Astrocyte (in vitro differentiated cells and primary cell): ENCODE results near the gene APBB1IP. TPM values are rescaled to one million over a fixed set of nuclear protein-coding genes. Genes with fewer than 3 reads are reported as not detected.
"Not testable (repeated sequence)": the region's sequence is repeated elsewhere in the genome, so short reads cannot be mapped to it uniquely, and the experiment has no call there.

Experiments used
- DNase-seq: peaks from one replicate; pipeline ENCODE4 v3.0.0-alpha.2; 2010; ENCODE audit warnings: low read depth
- FAIRE-seq: peaks from 2 replicates; lab custom pipeline; 2011; peaks lifted over from hg19 to GRCh38; lab: Jason Lieb, UNC
- H2AFZ ChIP-seq: 2 replicates; pipeline ENCODE4 v1.6.0; 2012; ENCODE audit warnings: low read depth, low read length, inconsistent platforms
- H3K27ac ChIP-seq: 2 replicates; pipeline ENCODE4 v1.5.1; 2011; ENCODE audit warnings: low read depth, low read length, inconsistent platforms
- H3K27me3 ChIP-seq: 2 replicates; pipeline ENCODE4 v1.6.0; 2011; ENCODE audit warnings: low read length, inconsistent platforms; ENCODE audit not compliant: insufficient read depth
- H3K36me3 ChIP-seq: 2 replicates; pipeline ENCODE4 v1.5.1; 2011; ENCODE audit warnings: low read length, inconsistent platforms; ENCODE audit not compliant: insufficient read depth
- H3K4me1 ChIP-seq: 2 replicates; pipeline ENCODE4 v1.5.1; 2011; ENCODE audit warnings: low read length, inconsistent platforms; ENCODE audit not compliant: insufficient read depth
- H3K4me2 ChIP-seq: 2 replicates; pipeline ENCODE4 v1.6.0; 2012; ENCODE audit warnings: low read length, inconsistent platforms
- H3K4me3 ChIP-seq: 2 replicates; pipeline ENCODE4 v1.5.1; 2011; ENCODE audit warnings: low read depth, mild to moderate bottlenecking, low read length, inconsistent platforms; ENCODE audit not compliant: insufficient read depth
- H3K79me2 ChIP-seq: 2 replicates; pipeline ENCODE4 v1.6.0; 2012; ENCODE audit warnings: mild to moderate bottlenecking, low read length, inconsistent platforms; ENCODE audit not compliant: insufficient read depth
- H3K9ac ChIP-seq: 2 replicates; pipeline ENCODE4 v1.6.0; 2012; ENCODE audit warnings: mild to moderate bottlenecking, low read length, inconsistent platforms
- H3K9me3 ChIP-seq: 2 replicates; pipeline ENCODE4 v1.5.1; 2012; ENCODE audit warnings: low read depth, mild to moderate bottlenecking, low read length, inconsistent platforms; ENCODE audit not compliant: insufficient read depth
- H4K20me1 ChIP-seq: 2 replicates; pipeline ENCODE4 v1.6.0; 2012; ENCODE audit warnings: low read length, inconsistent platforms; ENCODE audit not compliant: insufficient read depth
- H3K27ac Mint-ChIP-seq: one replicate; pipeline ENCODE4 v1.8.0; 2021; ENCODE audit warnings: mild to moderate bottlenecking, mixed read lengths; ENCODE audit not compliant: unreplicated experiment
- H3K27me3 Mint-ChIP-seq: one replicate; pipeline ENCODE4 v1.8.0; 2021; ENCODE audit warnings: low read depth, mixed read lengths; ENCODE audit not compliant: unreplicated experiment
- H3K36me3 Mint-ChIP-seq: one replicate; pipeline ENCODE4 v1.8.0; 2021; ENCODE audit warnings: low read depth, mixed read lengths; ENCODE audit not compliant: unreplicated experiment
- H3K4me1 Mint-ChIP-seq: one replicate; pipeline ENCODE4 v1.8.0; 2021; ENCODE audit warnings: low read depth, mixed read lengths; ENCODE audit not compliant: unreplicated experiment
- H3K4me3 Mint-ChIP-seq: one replicate; pipeline ENCODE4 v1.8.0; 2021; ENCODE audit warnings: mild to moderate bottlenecking, moderate library complexity, mixed read lengths; ENCODE audit not compliant: unreplicated experiment
- H3K9me3 Mint-ChIP-seq: one replicate; pipeline ENCODE4 v1.8.0; 2021; ENCODE audit warnings: mild to moderate bottlenecking, mixed read lengths; ENCODE audit not compliant: unreplicated experiment
- EZH2 ChIP-seq: IDR thresholded peaks from 2 replicates; pipeline ENCODE4 v1.6.1; 2012; ENCODE audit warnings: mild to moderate bottlenecking, low read length, inconsistent platforms; ENCODE audit not compliant: insufficient read depth
- total RNA-seq: library from RNA; stranded (reverse); gene quantifications from 2 replicates; pipeline ENCODE4 v1.2.1, GENCODE V29; 2021
- TF ChIP-seq, protein P1 (sequence below): IDR thresholded peaks from 2 replicates; pipeline ENCODE4 v1.5.1; 2011; ENCODE audit warnings: low read depth, mild to moderate bottlenecking, inconsistent platforms, low read length, moderate library complexity; ENCODE audit not compliant: insufficient read depth

Gene APBB1IP
- total RNA-seq, 1 donor from 2014 or later: 0.23 TPM

DNA sequence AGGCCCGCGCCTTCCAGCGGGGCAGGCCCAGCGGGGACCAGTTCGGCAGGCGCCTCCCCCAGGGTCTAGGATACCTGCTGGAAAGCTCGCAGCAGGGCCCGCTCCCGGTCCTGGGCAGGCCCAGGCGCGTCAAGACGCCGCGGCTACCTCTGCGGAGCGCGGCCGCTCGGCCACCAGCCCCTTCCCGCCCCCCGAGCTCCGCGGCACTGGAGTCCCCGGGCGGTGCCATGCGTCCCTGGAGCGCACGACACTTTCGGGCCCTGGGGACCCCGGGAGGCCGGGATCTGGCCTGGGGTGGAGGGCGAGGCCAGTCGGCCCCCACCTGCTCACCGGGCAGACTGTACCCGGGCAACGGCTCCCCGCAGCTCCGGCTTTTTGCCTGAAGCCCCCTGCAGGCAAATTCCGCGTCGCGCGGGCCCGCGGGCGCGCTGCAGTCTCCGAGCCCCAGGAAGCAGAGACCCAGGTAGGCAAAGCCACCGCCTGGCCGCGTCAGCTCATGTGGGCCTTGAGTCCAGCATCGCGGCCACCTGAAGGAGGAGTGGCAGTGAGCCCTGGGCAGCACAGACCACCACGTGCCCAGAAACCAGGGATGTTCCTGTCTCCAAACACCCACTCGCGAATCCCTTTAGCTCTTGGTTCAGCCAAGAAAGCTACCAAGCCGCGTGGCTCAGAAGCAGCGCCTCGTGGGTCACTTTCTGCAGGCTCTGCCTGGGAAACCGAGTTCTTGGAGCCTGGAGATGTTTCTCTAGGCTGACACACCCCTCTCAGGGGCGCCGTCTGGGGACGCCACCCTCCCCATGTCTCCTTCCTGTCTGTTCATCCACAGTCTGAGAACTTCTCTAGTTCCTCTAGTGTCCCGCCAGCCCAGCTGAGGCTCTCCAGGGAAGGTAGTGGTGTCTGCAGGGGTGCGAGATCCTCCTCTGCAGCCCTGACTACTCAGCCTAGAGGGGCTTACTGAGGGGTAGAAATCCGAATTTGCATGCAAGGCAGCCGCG lies 46.1 kb upstream of the APBB1IP start:
- no peak overlapping the region for H3K27ac Mint-ChIP-seq
- no peak for FAIRE-seq

DNA sequence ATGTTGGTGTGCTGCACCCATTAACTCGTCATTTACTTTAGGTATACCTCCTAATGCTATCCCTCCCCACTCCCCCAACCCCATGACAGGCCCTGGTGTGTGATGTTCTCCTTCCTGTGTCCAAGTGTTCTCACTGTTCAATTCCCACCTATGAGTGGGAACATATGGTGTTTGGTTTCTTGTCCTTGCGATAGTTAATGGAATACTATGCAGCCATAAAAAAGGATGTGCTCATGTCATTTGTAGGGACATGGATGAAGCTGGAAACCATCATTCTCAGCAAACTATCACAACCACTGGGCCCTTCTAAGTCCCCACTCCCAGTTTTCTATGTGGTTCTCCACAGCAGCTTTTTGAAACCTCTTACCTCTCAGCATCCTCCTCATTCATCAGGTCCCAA lies 39.8 kb upstream of the APBB1IP start:
- H3K36me3 ChIP-seq, H3K27ac Mint-ChIP-seq, H3K79me2 ChIP-seq, FAIRE-seq, H3K4me1 Mint-ChIP-seq, H3K9me3 ChIP-seq, H3K36me3 Mint-ChIP-seq, DNase-seq, H3K27me3 ChIP-seq, H3K4me2 ChIP-seq, H3K4me1 ChIP-seq, H3K9me3 Mint-ChIP-seq, H4K20me1 ChIP-seq, H2AFZ ChIP-seq, H3K9ac ChIP-seq, H3K4me3 ChIP-seq, H3K27ac ChIP-seq, H3K4me3 Mint-ChIP-seq: not testable (repeated sequence)
- peaks cover 11% of the 10 kb centered on the region for H3K27me3 Mint-ChIP-seq

More for the DNA sequence above, 46.1 kb upstream of the APBB1IP start:
- Mint-ChIP-seq H3K4me1 (no peaks in the 10 kb centered on the region), H3K36me3 (no peaks in the 10 kb centered on the region), H3K9me3 (peaks cover 3% of the 10 kb centered on the region), H3K27me3 (peaks cover 18% of the 10 kb centered on the region), H3K4me3 (no peak overlapping the region)
- H2AFZ ChIP-seq: no peak overlapping the region
- no peaks in the 10 kb centered on the region for H3K79me2 ChIP-seq
- no peak for DNase-seq
- no peak overlapping the region for H3K27ac ChIP-seq
- H3K4me2 ChIP-seq: peak overlapping the region; percentile 26
- no peak overlapping the region for H3K9ac ChIP-seq
- TF ChIP-seq EZH2: no peak
- TF ChIP-seq, protein P1, sequence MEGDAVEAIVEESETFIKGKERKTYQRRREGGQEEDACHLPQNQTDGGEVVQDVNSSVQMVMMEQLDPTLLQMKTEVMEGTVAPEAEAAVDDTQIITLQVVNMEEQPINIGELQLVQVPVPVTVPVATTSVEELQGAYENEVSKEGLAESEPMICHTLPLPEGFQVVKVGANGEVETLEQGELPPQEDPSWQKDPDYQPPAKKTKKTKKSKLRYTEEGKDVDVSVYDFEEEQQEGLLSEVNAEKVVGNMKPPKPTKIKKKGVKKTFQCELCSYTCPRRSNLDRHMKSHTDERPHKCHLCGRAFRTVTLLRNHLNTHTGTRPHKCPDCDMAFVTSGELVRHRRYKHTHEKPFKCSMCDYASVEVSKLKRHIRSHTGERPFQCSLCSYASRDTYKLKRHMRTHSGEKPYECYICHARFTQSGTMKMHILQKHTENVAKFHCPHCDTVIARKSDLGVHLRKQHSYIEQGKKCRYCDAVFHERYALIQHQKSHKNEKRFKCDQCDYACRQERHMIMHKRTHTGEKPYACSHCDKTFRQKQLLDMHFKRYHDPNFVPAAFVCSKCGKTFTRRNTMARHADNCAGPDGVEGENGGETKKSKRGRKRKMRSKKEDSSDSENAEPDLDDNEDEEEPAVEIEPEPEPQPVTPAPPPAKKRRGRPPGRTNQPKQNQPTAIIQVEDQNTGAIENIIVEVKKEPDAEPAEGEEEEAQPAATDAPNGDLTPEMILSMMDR: no peak
- no peak overlapping the region for H3K4me3 ChIP-seq
- peaks cover 5% of the 10 kb centered on the region for H3K27me3 ChIP-seq
- H3K4me1 ChIP-seq: no peaks in the 10 kb centered on the region
- H4K20me1 ChIP-seq: no peaks in the 10 kb centered on the region
- H3K9me3 ChIP-seq: no peaks in the 10 kb centered on the region
- no peaks in the 10 kb centered on the region for H3K36me3 ChIP-seq

DNA sequence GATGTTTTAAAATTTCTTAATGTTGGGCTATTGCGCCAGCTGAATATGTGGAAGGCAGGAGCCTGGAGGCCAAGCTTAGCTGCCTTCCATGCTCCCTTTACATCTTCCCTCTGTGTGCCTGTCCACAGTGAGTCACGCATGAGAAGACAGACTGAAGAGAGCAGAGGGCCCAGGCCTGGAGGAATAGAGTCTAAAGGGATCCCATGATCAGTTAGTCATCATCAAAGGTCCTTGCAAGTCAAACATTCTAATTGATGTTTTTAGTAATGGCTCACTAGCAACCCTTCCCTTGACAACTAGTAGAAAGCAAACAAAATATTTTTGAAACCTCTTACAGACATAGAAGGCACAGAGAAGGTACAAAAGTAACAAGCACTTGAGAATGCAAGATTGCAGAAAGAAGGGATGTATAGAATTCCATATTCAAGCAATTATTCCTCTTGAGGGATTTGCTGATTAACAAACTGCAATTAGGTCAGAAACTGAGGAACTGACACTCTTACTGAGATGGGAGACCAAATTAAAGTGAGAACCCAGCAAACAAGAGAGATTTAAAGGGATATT lies 30.7 kb upstream of the APBB1IP start:
- peak; percentile 35 for DNase-seq
- peak overlapping the region; percentile 78 for H3K27ac Mint-ChIP-seq
- Histone ChIP-seq H3K9me3 (no peaks in the 10 kb centered on the region), H3K27me3 (no peaks in the 10 kb centered on the region), H3K4me2 (no peak overlapping the region), H3K36me3 (no peaks in the 10 kb centered on the region), H2AFZ (no peak overlapping the region), H4K20me1 (no peaks in the 10 kb centered on the region), H3K79me2 (no peaks in the 10 kb centered on the region), H3K27ac (peak overlapping the region; percentile 25), H3K9ac (peak overlapping the region; percentile 37), H3K4me1 (no peaks in the 10 kb centered on the region), H3K4me3 (no peak overlapping the region)
- FAIRE-seq: no peak
- TF ChIP-seq, protein P1: no peak
- no peak for TF ChIP-seq EZH2
- peaks cover 6% of the 10 kb centered on the region for H3K4me1 Mint-ChIP-seq
- H3K4me3 Mint-ChIP-seq: no peak overlapping the region
- no peaks in the 10 kb centered on the region for H3K9me3 Mint-ChIP-seq
- no peaks in the 10 kb centered on the region for H3K36me3 Mint-ChIP-seq
- H3K27me3 Mint-ChIP-seq: no peaks in the 10 kb centered on the region
